ENCODE measurements around the gene CACNA1I.

The CACNA1I gene

GRCh38 chr22:39655831-39656230, 85.3 kb downstream of the CACNA1I start (continued):
- TF ChIP-seq PBX3 (CRISPR knock-in tag; IDR thresholded peaks at IDR 0.05) (no peak), ZNF610 (tag by site-specific recombination; IDR thresholded peaks at IDR 0.05; ENCODE audit: borderline replicate concordance) (no peak), MZF1 (tag by site-specific recombination; IDR thresholded peaks at IDR 0.05; ENCODE audit: borderline replicate concordance) (no peak)

- ChIA-PET POLR2A (no interaction called here), CTCF (interaction anchor here (0.7 to 1.6 kb wide), 4 partner anchors 9 to 122 kb away, joined by 3 to 4 read pairs (median 4); no protein-coding TSS in a partner anchor)
- Histone ChIP-seq H3K4me3 (ENCODE audit: low read depth, low read length) (no peak overlapping the region), H3K36me3 (ENCODE audit: control insufficient read depth in 2 of 2, insufficient read depth in 1 of 2, low read length in 2 of 2) (no peaks in the 10 kb centered on the region), H3K27ac (ENCODE audit: extremely low read depth, low read depth, low read length) (no peak overlapping the region), H3K4me1 (ENCODE audit: control insufficient read depth, insufficient read depth, low read length) (no peaks in the 10 kb centered on the region), H3K9me3 (ENCODE audit: control insufficient read depth, insufficient read depth, low read depth, low read length) (no peaks in the 10 kb centered on the region)
- TF ChIP-seq ZNF24 (tag by site-specific recombination; IDR thresholded peaks at IDR 0.05) (peak; percentile 92), ZNF341 (tag by site-specific recombination; IDR thresholded peaks at IDR 0.05; ENCODE audit: low read depth) (peak; percentile 63), ZNF223 (tag by site-specific recombination; IDR thresholded peaks at IDR 0.05) (no peak)
Observed at GRCh38 chr22:39656495-39657490, 86.2 kb downstream of the CACNA1I start.

GRCh38 chr22:39658367-39658766, 87.8 kb downstream of the CACNA1I start:
- POLR2A ChIA-PET = no interaction called here
- no peak overlapping the region for H3K4me3 ChIP-seq (ENCODE audit: low read depth, low read length)
- H3K4me1 ChIP-seq (ENCODE audit: control insufficient read depth, insufficient read depth, low read length) = no peaks in the 10 kb centered on the region
- H3K27ac ChIP-seq (ENCODE audit: extremely low read depth, low read depth, low read length) = no peak overlapping the region
- CTCF ChIA-PET = interaction anchor here (0.6 kb wide), 1 partner anchor 1052 kb away, joined by 4 read pairs; no protein-coding TSS in a partner anchor
- H3K36me3 ChIP-seq (ENCODE audit: control insufficient read depth in 2 of 2, insufficient read depth in 1 of 2, low read length in 2 of 2) = no peaks in the 10 kb centered on the region
- TF ChIP-seq ZNF548 (tag by site-specific recombination; IDR thresholded peaks at IDR 0.05) (no peak), ZNF639 (tag by site-specific recombination; IDR thresholded peaks at IDR 0.05) (no peak), ZBTB1 (tag by site-specific recombination; IDR thresholded peaks at IDR 0.05) (no peak), ZFHX2 (tag by site-specific recombination; conservative IDR thresholded peaks at IDR 0.05) (no peak), HOXD13 (CRISPR knock-in tag; IDR thresholded peaks at IDR 0.05; ENCODE audit: borderline replicate concordance) (no peak), YY2 (tag by site-specific recombination; IDR thresholded peaks at IDR 0.05) (no peak), ZNF174 (tag by site-specific recombination; IDR thresholded peaks at IDR 0.05) (no peak), GLIS2 (tag by site-specific recombination; IDR thresholded peaks at IDR 0.05) (no peak), ZNF530 (tag by site-specific recombination; IDR thresholded peaks at IDR 0.05; ENCODE audit: low read depth) (no peak), ZSCAN30 (tag by site-specific recombination; IDR thresholded peaks at IDR 0.05) (no peak), ZNF169 (tag by site-specific recombination; IDR thresholded peaks at IDR 0.05) (no peak), GLIS1 (tag by site-specific recombination; IDR thresholded peaks at IDR 0.05) (no peak), ZNF555 (tag by site-specific recombination; conservative IDR thresholded peaks at IDR 0.05) (no peak), ZNF777 (tag by site-specific recombination; IDR thresholded peaks at IDR 0.05; ENCODE audit: borderline replicate concordance) (no peak), ZNF473 (tag by site-specific recombination; IDR thresholded peaks at IDR 0.05) (no peak), ZNF398 (tag by site-specific recombination; IDR thresholded peaks at IDR 0.05) (no peak)
- no peaks in the 10 kb centered on the region for H3K9me3 ChIP-seq (ENCODE audit: control insufficient read depth, insufficient read depth, low read depth, low read length)

Data from HEK293 (cell line).